ENCODE results near the gene TXNL4A.
A peak's percentile ranks its signal among the peaks of the same experiment; 100 is the strongest.

GRCh38 chr18:79951545-79952455 is 36.6 kb downstream of the TXNL4A start, which contains the start of gene SLC66A2:
- TF ChIP-seq POLR2A (IDR thresholded peaks at IDR 0.05), result peak in 2 of 4 donors; percentile 49 to 81
- TF ChIP-seq, protein P1, sequence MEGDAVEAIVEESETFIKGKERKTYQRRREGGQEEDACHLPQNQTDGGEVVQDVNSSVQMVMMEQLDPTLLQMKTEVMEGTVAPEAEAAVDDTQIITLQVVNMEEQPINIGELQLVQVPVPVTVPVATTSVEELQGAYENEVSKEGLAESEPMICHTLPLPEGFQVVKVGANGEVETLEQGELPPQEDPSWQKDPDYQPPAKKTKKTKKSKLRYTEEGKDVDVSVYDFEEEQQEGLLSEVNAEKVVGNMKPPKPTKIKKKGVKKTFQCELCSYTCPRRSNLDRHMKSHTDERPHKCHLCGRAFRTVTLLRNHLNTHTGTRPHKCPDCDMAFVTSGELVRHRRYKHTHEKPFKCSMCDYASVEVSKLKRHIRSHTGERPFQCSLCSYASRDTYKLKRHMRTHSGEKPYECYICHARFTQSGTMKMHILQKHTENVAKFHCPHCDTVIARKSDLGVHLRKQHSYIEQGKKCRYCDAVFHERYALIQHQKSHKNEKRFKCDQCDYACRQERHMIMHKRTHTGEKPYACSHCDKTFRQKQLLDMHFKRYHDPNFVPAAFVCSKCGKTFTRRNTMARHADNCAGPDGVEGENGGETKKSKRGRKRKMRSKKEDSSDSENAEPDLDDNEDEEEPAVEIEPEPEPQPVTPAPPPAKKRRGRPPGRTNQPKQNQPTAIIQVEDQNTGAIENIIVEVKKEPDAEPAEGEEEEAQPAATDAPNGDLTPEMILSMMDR (IDR thresholded peaks at IDR 0.05), result peak in 1 of 6 experiments; percentile 14
- no peak for TF ChIP-seq EP300 (IDR thresholded peaks at IDR 0.05)
